Testis (tissue), 2 donors: ENCODE results near the gene PAPPA2.

Experiments used
- CTCF ChIP-seq, 3 experiments: fragments of 450-650 bp in 2 of 3; fragments of 200-600 bp in 1 of 3; sonication (generic) in 1 of 3; IDR thresholded peaks; one replicate each; pipeline ENCODE4 v1.5.1; 2016 to 2019; ENCODE audit warnings: antibody characterized with exemption in 3 of 3, mild to moderate bottlenecking in 2 of 3, moderate library complexity in 1 of 3
- POLR2A ChIP-seq: fragments of 450-650 bp; IDR thresholded peaks from one replicate; pipeline ENCODE4 v1.6.1; 2017; ENCODE audit warnings: antibody characterized with exemption, mild to moderate bottlenecking, moderate library complexity

GRCh38 chr1:176754676-176755075, 291.7 kb downstream of the PAPPA2 start:
- TF ChIP-seq CTCF (IDR thresholded peaks at IDR 0.05) = no peak
- no peak for TF ChIP-seq POLR2A
